ENCODE measurements around the gene PDXDC1.
"Not testable (repeated sequence)": the region's sequence is repeated elsewhere in the genome, so short reads cannot be mapped to it uniquely, and the experiment has no call there.

Gene PDXDC1

DNA sequence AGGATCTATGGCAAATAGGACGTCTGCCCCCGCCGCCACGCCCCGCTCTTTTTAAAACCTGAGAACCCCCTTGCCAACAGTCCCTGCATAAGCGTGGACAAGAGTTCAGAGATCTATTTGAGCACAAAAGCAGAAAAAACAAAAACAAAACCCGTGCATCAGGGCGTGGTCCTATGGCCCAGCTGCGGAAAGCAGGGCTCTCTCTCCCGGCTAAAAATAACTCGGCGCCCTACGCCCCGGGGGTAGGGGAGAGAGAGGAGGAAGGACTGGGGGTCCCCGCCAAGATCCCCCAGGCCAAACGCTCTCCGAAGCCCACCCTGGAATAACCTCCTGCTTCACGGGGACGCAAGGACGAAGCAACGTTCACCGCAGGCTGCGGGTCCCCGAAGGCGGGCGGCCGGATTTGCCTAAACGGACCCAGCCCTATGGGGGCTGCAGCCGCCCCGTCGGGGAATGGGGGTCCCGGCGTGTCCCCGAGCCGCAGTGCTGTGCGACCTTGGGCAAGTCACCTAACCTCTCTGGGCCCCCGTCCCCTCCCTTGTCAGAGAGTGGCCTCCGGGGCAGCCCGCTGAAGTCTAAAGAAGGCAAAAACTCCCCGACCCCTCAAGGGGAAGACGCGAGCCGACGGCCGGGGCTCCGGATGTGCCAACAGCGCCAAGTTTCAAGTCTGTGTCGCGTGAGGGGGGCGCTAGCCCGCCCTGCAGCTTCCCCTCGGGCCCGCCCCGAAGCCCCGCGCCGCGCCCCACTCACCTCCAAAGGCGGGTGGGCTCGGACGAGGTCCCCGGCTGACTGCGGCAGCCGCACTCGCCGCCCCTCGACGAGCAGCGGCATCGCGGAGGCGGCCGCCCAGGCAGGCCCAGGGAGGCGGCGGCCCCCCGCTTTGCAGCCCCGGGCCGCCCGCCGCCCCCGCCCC lies 80.6 kb downstream of the PDXDC1 start:
- peaks cover 3% of the 10 kb centered on the region for H3K36me3 ChIP-seq (ENCODE audit: control insufficient read depth, insufficient read depth, low read length)
- peak overlapping the region; percentile 80 for H3K27ac ChIP-seq (ENCODE audit: low read depth, low read length)
- no peaks in the 10 kb centered on the region for H3K27me3 ChIP-seq (ENCODE audit: control insufficient read depth, insufficient read depth, low read length)
- H3K9ac ChIP-seq (ENCODE audit: low read length), result peak overlapping the region; percentile 54
- peaks cover 3% of the 10 kb centered on the region for H3K4me1 ChIP-seq (ENCODE audit: control insufficient read depth, insufficient read depth, low read length)
- peak overlapping the region; percentile 93 for H3K4me3 ChIP-seq (ENCODE audit: low read length)

DNA sequence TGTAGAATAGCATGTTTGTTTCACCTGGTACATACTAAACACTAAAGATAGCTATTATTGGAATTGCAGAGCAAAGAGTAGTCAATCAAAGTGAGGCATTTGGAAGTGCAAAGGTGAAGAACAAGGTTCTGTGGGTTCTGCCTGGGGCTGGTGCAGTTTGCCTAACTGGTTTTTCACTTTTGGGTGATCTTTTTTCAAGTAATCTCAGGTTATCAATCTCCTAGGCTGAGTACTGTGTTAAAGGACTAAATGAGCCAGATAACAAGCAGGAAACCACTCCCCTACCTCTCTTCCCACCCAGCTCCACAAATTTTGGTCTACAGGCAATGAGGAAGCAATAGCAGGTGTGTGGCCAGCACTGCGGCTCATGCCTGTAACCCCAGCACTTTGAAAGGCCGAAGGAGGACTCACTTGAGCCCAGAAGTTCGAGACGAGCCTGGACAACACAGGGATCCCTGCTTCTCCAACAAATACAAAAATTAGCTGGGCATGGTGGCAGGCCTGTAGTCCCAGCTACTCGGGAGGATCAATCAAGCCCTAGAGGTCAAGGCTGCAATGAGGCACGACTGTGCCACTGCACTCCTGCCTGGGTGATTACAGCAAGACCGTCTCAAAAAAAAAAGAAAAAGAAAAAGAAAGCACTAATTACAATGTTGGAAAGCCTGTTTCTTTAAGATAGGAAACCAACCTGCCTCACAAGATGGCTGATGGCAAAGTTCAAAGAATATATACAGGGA lies 83.0 kb downstream of the PDXDC1 start:
- Histone ChIP-seq H3K4me3 (ENCODE audit: low read length) (no peak overlapping the region), H3K27ac (ENCODE audit: low read depth, low read length) (no peak overlapping the region), H3K4me1 (ENCODE audit: control insufficient read depth, insufficient read depth, low read length) (peaks cover 3% of the 10 kb centered on the region), H3K27me3 (ENCODE audit: control insufficient read depth, insufficient read depth, low read length) (no peaks in the 10 kb centered on the region), H3K9ac (ENCODE audit: low read length) (no peak overlapping the region), H3K36me3 (ENCODE audit: control insufficient read depth, insufficient read depth, low read length) (peaks cover 15% of the 10 kb centered on the region)

DNA sequence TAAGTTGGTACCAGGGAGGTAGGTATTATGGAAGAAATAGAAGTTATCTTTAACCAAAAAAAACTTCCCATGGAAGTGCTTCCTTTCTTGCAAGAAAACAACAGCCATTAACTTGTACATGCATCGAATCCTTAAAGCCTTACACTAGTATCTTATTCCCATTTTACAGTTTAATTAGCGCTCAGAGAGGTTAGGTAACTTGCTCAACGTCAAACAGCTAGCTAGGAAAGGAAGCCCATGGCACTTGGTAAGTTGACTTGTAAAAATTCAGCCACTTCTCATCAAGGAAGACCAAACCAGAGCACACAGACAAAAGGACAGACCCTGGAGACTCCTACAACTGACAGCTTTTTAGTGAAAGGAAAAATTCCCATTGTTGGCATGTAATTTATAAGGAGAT lies 84.5 kb downstream of the PDXDC1 start:
- Histone ChIP-seq H3K4me1 (ENCODE audit: control insufficient read depth, insufficient read depth, low read length) (peaks cover 3% of the 10 kb centered on the region), H3K27me3 (ENCODE audit: control insufficient read depth, insufficient read depth, low read length) (no peaks in the 10 kb centered on the region), H3K36me3 (ENCODE audit: control insufficient read depth, insufficient read depth, low read length) (peaks cover 15% of the 10 kb centered on the region), H3K9ac (ENCODE audit: low read length) (no peak overlapping the region), H3K4me3 (ENCODE audit: low read length) (no peak overlapping the region), H3K27ac (ENCODE audit: low read depth, low read length) (no peak overlapping the region)

DNA sequence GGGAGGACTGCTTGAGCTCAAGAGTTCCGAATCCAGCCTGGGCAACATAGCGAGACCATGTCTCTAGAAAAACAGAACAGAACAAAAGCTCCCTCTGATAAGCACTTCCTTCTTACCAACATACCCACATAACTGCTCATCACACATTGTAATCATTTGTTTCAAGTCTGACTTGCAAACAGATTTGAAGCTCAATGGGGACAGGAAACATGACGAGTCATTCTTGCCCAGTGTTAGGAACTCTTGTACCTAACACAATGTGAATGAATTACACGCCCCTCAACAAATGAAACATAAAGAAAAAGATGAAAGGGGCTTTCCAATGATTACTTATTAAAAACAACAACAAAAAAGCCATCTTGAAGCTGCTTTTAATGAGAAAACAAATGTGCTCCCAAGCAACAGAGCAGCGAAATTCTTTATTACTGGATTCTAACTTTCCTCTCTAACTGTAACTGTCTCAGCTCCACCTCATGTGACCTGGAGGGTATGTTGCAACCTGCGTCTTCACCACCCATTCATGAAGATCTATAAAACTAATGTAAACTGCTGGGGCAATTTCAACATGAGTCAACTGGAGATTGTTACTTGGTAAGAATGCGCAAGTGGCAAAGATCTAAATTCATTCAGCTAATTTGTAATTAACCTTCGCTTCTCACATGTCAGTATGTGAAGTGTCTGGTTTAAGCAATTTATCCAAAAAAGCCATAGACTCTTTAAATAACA lies 87.4 kb downstream of the PDXDC1 start:
- peaks cover 15% of the 10 kb centered on the region for H3K36me3 ChIP-seq (ENCODE audit: control insufficient read depth, insufficient read depth, low read length)
- H3K27ac ChIP-seq (ENCODE audit: low read depth, low read length); H3K9ac ChIP-seq (ENCODE audit: low read length); H3K4me3 ChIP-seq (ENCODE audit: low read length); H3K27me3 ChIP-seq (ENCODE audit: control insufficient read depth, insufficient read depth, low read length); H3K4me1 ChIP-seq (ENCODE audit: control insufficient read depth, insufficient read depth, low read length): not testable (repeated sequence)

DNA sequence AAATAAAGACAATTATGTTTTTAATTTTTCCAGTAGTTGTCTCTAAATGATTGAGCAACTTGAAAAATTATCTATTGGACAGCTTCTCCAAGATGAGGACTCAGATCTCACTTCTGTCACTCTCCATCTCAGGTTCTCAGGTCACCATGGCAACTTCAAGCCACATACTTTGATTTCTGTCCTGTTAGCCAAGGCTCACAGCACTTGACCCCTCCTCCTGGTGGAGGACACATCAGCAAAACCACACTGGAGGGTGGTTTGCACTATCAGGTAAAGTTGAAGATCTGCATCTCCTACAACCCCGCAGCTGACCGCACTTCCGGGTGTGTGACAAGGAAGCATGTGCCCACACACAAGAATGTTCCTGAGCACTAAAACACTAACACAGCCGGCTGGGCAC lies 91.1 kb downstream of the PDXDC1 start:
- H3K27ac ChIP-seq (ENCODE audit: low read depth, low read length), result not testable (repeated sequence)

DNA sequence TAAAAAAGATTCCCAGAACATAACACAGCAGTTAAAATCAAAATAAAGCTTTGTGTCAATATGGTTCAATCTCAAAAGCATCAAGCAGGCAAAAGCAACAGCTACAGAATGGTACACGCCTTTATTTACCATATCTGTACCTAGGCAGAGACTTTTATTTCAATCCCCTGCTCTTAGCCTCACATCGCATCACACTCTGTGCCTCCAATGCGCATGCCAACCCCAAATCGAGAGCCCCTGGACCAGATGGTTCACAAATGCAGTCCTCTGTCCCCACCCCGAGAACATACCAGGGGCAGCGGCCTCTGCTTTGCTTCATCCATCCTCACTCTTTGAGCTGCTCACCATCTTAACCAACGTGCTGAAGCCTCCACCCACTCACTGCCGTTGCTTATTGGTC lies 91.9 kb downstream of the PDXDC1 start:
- H3K9ac ChIP-seq (ENCODE audit: low read length); H3K4me1 ChIP-seq (ENCODE audit: control insufficient read depth, insufficient read depth, low read length); H3K27me3 ChIP-seq (ENCODE audit: control insufficient read depth, insufficient read depth, low read length); H3K27ac ChIP-seq (ENCODE audit: low read depth, low read length); H3K4me3 ChIP-seq (ENCODE audit: low read length); H3K36me3 ChIP-seq (ENCODE audit: control insufficient read depth, insufficient read depth, low read length): not testable (repeated sequence)

More for the DNA sequence above, 91.1 kb downstream of the PDXDC1 start:
- H3K36me3 ChIP-seq (ENCODE audit: control insufficient read depth, insufficient read depth, low read length), result peaks cover 10% of the 10 kb centered on the region
- not testable (repeated sequence) for H3K4me3 ChIP-seq (ENCODE audit: low read length); H3K4me1 ChIP-seq (ENCODE audit: control insufficient read depth, insufficient read depth, low read length); H3K9ac ChIP-seq (ENCODE audit: low read length); H3K27me3 ChIP-seq (ENCODE audit: control insufficient read depth, insufficient read depth, low read length)

DNA sequence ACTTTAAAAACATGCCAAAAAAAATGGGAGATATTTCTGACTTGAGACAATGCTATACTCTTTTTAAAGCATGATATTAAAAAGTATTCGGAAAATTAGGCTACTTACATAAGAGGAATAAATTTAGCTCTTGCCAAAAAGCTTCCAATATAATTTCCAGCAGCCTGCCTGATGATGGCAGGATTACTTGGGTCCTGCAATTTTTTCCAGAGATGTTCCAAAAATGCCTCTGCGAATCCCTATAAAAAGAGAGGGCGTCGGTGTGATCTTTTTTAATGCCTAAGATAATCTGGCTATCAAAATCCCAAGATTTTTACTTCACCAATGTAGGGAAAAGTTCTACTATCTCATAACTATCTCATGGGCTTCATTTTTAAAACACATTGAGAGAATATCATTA lies 96.2 kb downstream of the PDXDC1 start:
- not testable (repeated sequence) for H3K36me3 ChIP-seq (ENCODE audit: control insufficient read depth, insufficient read depth, low read length)

DNA sequence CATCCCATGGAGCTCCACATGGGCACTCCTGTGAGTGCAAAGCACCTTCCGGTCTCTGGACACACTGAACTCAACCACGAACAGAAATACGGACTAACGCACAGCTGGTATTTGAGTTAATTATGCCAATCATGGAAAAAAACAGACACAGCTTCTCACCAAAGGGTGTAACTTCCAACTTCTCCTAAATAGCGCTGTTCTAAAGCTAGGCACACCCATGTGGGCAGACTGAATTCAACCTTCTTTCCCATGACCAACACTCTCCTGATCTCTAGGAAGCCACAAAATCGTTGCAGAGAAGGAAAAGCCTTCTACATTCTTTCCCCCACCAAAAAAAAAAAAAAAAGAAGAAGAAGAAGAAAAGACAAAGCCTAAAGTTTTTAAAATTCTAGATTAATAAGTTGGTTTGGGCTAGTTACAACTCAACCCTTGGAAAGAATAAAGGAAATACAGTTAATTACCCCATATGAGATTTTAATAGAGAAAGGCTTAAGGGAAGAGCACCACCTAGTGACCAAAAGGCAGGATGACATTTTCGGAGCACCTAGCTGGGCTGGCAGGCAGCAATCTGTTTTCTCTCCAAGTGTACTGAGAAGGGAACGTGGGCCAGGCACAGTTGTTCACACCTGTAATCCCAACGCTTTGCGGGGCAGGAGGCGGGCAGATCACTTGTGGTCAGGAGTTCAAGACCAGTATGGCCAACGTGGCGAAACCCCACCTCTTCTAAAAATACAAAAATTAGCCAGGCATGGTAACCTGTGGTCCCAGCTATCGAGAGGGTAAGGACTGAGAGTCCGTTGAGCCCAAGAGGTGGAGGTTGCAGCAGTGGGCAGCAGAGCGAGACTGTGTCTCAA lies 97.3 kb downstream of the PDXDC1 start:
- not testable (repeated sequence) for H3K27ac ChIP-seq (ENCODE audit: low read depth, low read length); H3K9ac ChIP-seq (ENCODE audit: low read length); H3K27me3 ChIP-seq (ENCODE audit: control insufficient read depth, insufficient read depth, low read length); H3K36me3 ChIP-seq (ENCODE audit: control insufficient read depth, insufficient read depth, low read length); H3K4me1 ChIP-seq (ENCODE audit: control insufficient read depth, insufficient read depth, low read length); H3K4me3 ChIP-seq (ENCODE audit: low read length)

More for the DNA sequence above, 96.2 kb downstream of the PDXDC1 start:
- H3K27me3 ChIP-seq (ENCODE audit: control insufficient read depth, insufficient read depth, low read length); H3K4me1 ChIP-seq (ENCODE audit: control insufficient read depth, insufficient read depth, low read length); H3K27ac ChIP-seq (ENCODE audit: low read depth, low read length); H3K4me3 ChIP-seq (ENCODE audit: low read length); H3K9ac ChIP-seq (ENCODE audit: low read length): not testable (repeated sequence)

DNA sequence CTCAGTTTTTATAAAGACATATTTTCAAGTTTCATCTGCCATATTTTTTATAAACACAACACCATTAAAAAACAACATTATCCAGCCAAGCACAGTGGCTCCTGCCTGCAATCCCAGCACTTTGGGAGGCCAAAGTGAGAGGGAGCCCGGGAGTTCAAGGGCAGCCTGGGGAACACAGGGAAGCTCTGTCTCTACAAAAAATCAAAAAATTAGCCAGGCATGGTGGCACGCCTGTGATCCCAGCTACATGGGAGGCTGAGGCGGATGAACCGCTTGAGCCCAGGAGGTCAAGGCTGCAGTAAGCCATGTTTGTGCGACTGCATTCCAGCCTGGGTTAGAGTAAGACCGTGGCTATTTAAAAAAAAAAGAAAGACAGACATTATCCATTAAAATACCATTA lies 98.3 kb downstream of the PDXDC1 start:
- H3K27me3 ChIP-seq (ENCODE audit: control insufficient read depth, insufficient read depth, low read length), result no peaks in the 10 kb centered on the region
- H3K4me1 ChIP-seq (ENCODE audit: control insufficient read depth, insufficient read depth, low read length), result no peaks in the 10 kb centered on the region
- no peak overlapping the region for H3K4me3 ChIP-seq (ENCODE audit: low read length)
- no peak overlapping the region for H3K9ac ChIP-seq (ENCODE audit: low read length)
- no peak overlapping the region for H3K27ac ChIP-seq (ENCODE audit: low read depth, low read length)
- H3K36me3 ChIP-seq (ENCODE audit: control insufficient read depth, insufficient read depth, low read length), result peaks cover 7% of the 10 kb centered on the region

DNA sequence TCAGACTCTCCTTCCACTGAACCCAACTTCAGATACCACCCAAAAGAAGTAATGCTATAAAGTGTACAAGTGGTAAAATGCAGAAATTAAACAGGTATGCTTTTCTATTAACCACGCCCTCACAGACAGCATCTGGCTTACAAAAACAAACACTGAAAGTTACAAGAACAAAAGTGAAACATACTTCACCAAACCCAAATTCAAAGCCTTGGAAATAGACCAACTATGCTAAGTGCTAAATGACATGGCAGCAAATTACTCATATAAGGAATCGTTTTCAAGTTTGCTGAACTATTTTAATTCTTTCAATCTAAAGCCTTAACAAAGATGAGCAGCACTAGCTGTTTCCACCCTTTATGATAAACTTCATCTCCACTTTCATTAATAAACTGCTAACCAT lies 101.3 kb downstream of the PDXDC1 start:
- not testable (repeated sequence) for H3K27me3 ChIP-seq (ENCODE audit: control insufficient read depth, insufficient read depth, low read length); H3K4me3 ChIP-seq (ENCODE audit: low read length); H3K36me3 ChIP-seq (ENCODE audit: control insufficient read depth, insufficient read depth, low read length); H3K27ac ChIP-seq (ENCODE audit: low read depth, low read length); H3K9ac ChIP-seq (ENCODE audit: low read length); H3K4me1 ChIP-seq (ENCODE audit: control insufficient read depth, insufficient read depth, low read length)

DNA sequence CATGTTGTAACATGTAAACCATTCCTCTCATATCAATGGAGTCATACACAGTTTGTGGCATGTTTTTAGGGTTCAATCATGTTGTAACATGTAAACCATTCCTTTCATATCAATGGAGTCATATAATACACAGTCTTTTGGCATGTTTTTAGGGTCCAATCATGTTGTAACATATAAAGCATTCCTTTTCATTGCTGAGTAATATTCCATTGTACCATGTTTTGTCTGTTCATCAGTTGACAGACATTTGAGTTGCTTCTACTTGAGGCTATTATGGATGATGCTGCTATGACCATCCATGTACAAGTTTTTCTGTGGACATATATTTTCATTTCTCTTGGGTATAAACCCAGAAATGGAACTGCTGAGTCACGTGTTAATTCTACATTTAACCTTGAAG lies 106.1 kb downstream of the PDXDC1 start:
- H3K4me3 ChIP-seq (ENCODE audit: low read length); H3K27me3 ChIP-seq (ENCODE audit: control insufficient read depth, insufficient read depth, low read length); H3K27ac ChIP-seq (ENCODE audit: low read depth, low read length); H3K9ac ChIP-seq (ENCODE audit: low read length); H3K4me1 ChIP-seq (ENCODE audit: control insufficient read depth, insufficient read depth, low read length); H3K36me3 ChIP-seq (ENCODE audit: control insufficient read depth, insufficient read depth, low read length): not testable (repeated sequence)

DNA sequence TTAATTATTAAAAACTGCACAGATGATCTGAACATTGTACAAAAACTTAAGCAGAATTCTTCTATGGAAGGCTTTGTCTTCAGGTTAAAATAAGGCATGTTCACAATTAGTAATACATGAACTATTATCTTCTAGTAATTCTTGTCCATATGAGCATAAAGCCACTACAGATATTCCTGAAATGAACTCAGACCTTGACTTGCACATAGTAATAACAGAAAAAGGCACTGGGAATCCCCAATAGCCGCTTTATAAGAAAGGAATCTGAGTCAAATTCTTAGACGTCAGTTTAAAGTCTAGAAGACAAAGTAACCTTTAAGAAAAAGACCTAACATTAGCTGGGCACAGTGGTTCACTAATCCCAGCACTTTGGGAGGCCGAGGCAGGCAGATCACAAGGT lies 108.0 kb downstream of the PDXDC1 start:
- H3K36me3 ChIP-seq (ENCODE audit: control insufficient read depth, insufficient read depth, low read length); H3K27ac ChIP-seq (ENCODE audit: low read depth, low read length): not testable (repeated sequence)

More for the DNA sequence above, 108.0 kb downstream of the PDXDC1 start:
- not testable (repeated sequence) for H3K4me3 ChIP-seq (ENCODE audit: low read length); H3K9ac ChIP-seq (ENCODE audit: low read length); H3K4me1 ChIP-seq (ENCODE audit: control insufficient read depth, insufficient read depth, low read length); H3K27me3 ChIP-seq (ENCODE audit: control insufficient read depth, insufficient read depth, low read length)
